Natural killer cell (primary cell): ENCODE data around the gene PCDH1. TPM values are rescaled to one million over a fixed set of nuclear protein-coding genes. Genes with fewer than 3 reads are reported as not detected.

Source experiments
- ATAC-seq, 3 donors: fragments of 150-1000 bp in 2 of 3; fragments of 200-7000 bp in 1 of 3; cut with Tn5 transposase; 1 replicate in 1 of 3; 2 replicates in 2 of 3; pipeline ENCODE4 v1.10.0; 2021; ENCODE audit warnings: mild to moderate bottlenecking in 2 of 3, moderate library complexity in 2 of 3
- DNase-seq, 2 donors: peaks; one replicate each; pipeline versions ENCODE4 v3.0.0 to v3.0.0-alpha.2; 2013 to 2021; ENCODE audit warnings: mixed read lengths in 1 of 2
- H3K27ac ChIP-seq: one replicate; pipeline ENCODE4 v1.5.1; 2013; ENCODE audit warnings: mild to moderate bottlenecking, low read length
- H3K27me3 ChIP-seq: one replicate; pipeline ENCODE4 v1.6.1; 2013; ENCODE audit warnings: low read length; ENCODE audit not compliant: control insufficient read depth, insufficient read depth
- H3K36me3 ChIP-seq: one replicate; pipeline ENCODE4 v1.6.1; 2013; ENCODE audit warnings: low read length; ENCODE audit not compliant: control insufficient read depth, insufficient read depth
- H3K4me1 ChIP-seq: one replicate; pipeline ENCODE4 v1.6.1; 2013; ENCODE audit warnings: low read length; ENCODE audit not compliant: control insufficient read depth, insufficient read depth
- H3K4me3 ChIP-seq: one replicate; pipeline ENCODE4 v1.5.1; 2013; ENCODE audit warnings: low read length
- H3K9me3 ChIP-seq: one replicate; pipeline ENCODE4 v1.6.1; 2013; ENCODE audit warnings: low read length; ENCODE audit not compliant: control insufficient read depth, insufficient read depth
- H3K27ac Mint-ChIP-seq, 2 donors: one replicate each; pipeline ENCODE4 v1.8.0; 2022; ENCODE audit warnings: mild to moderate bottlenecking in 2 of 2, mixed read lengths in 2 of 2, moderate library complexity in 1 of 2
- H3K27me3 Mint-ChIP-seq, 2 donors: one replicate each; pipeline ENCODE4 v1.8.0; 2022; ENCODE audit warnings: low read depth in 2 of 2, mixed read lengths in 2 of 2
- H3K36me3 Mint-ChIP-seq: one replicate; pipeline ENCODE4 v1.8.0; 2022; ENCODE audit warnings: mixed read lengths
- H3K4me1 Mint-ChIP-seq, 2 donors: one replicate each; pipeline ENCODE4 v1.8.0; 2022; ENCODE audit warnings: mixed read lengths in 2 of 2
- H3K4me3 Mint-ChIP-seq: one replicate; pipeline ENCODE4 v1.8.0; 2022; ENCODE audit warnings: mild to moderate bottlenecking, moderate library complexity, mixed read lengths
- H3K9me3 Mint-ChIP-seq, 2 donors: one replicate each; pipeline ENCODE4 v1.8.0; 2022; ENCODE audit warnings: mixed read lengths in 2 of 2
- WGBS: methylation state at CpG from one replicate; pipeline ENCODE4 v1.1.7; 2013; ENCODE audit warnings: missing lambda C conversion rate; ENCODE audit not compliant: insufficient coverage; 5-methylcytosine and 5-hydroxymethylcytosine counted together
- intact Hi-C: fragments of 100-400 bp; cut with micrococcal nuclease; formaldehyde crosslinking; loops from one replicate; pipeline ENCODE4 v1.14.2; 2022
- total RNA-seq, 4 donors: library from RNA; stranded (reverse); fragments of 120-200 nt in 1 of 4; gene quantifications; one replicate each; pipeline versions ENCODE4 v1.2.3 to v1.2.4, GENCODE V29; 2013 to 2022
- TF ChIP-seq, protein P1 (sequence below): fragments of 200-600 bp; IDR thresholded peaks from one replicate; pipeline ENCODE4 v1.8.0; 2022; ENCODE audit warnings: antibody characterized with exemption

PCDH1 gene
- total RNA-seq, 3 donors from 2014 or later (not counting 1 experiment from before 2014, with no cell fraction given): 19.2 to 39.2 (median 32.1) TPM

DNA sequence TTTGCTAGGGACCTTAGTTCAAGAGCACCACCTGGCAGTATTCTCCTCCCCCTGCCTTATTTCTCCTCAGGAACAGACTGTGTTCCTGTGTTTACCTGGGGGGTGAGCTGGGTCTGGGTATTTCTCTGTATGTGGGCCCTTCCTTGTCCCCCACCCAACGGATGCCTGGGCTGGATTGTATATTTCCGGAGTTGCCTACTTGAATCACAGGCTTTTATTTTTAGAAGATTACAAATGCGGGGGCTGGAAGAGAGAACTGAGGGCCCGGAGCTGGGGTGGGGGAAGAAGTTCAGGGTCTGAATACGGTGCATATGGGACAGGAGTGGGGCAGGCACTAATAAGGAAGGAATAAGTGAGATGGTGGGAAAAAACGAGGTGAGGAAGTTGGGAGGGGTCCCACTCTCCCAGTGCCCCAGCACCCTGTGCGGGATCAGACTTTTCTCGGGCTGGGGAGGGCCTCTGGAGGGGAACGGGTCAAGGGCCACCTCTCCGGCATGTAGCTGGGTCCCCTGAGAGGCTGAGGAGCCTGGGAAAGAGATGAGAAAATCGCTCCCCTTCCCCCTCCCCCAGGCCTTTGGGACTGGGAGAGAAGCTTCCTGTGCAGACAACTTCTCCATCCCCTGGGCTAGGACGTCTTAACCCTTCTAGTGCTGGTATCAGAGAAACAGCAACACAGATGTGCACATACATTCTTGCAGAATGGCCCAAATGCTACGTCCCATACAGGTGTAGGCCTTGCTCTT lies 42.1 kb downstream of the PCDH1 start:
- no peak for DNase-seq
- no peaks in the 10 kb centered on the region for H3K9me3 ChIP-seq
- no peaks in the 10 kb centered on the region for H3K36me3 Mint-ChIP-seq
- ATAC-seq: no peak
- H3K27me3 Mint-ChIP-seq: peaks cover 0 to 14% of the 10 kb centered on the region in 2 donors
- no peak overlapping the region for H3K4me3 ChIP-seq
- H3K36me3 ChIP-seq: no peaks in the 10 kb centered on the region
- peaks cover 5% of the 10 kb centered on the region for H3K4me1 ChIP-seq
- TF ChIP-seq, protein P1, sequence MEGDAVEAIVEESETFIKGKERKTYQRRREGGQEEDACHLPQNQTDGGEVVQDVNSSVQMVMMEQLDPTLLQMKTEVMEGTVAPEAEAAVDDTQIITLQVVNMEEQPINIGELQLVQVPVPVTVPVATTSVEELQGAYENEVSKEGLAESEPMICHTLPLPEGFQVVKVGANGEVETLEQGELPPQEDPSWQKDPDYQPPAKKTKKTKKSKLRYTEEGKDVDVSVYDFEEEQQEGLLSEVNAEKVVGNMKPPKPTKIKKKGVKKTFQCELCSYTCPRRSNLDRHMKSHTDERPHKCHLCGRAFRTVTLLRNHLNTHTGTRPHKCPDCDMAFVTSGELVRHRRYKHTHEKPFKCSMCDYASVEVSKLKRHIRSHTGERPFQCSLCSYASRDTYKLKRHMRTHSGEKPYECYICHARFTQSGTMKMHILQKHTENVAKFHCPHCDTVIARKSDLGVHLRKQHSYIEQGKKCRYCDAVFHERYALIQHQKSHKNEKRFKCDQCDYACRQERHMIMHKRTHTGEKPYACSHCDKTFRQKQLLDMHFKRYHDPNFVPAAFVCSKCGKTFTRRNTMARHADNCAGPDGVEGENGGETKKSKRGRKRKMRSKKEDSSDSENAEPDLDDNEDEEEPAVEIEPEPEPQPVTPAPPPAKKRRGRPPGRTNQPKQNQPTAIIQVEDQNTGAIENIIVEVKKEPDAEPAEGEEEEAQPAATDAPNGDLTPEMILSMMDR: no peak
- no peaks in the 10 kb centered on the region for H3K27me3 ChIP-seq
- no peak overlapping the region for H3K27ac ChIP-seq
- peak overlapping the region in 1 of 2 donors; percentile 30 for H3K27ac Mint-ChIP-seq
- 15% methylated on average over 13 of the region's 13 CpGs for WGBS
- H3K4me3 Mint-ChIP-seq: no peak overlapping the region
- H3K4me1 Mint-ChIP-seq: no peaks in the 10 kb centered on the region
- H3K9me3 Mint-ChIP-seq: no peaks in the 10 kb centered on the region
- intact Hi-C loops: no loop called here

DNA sequence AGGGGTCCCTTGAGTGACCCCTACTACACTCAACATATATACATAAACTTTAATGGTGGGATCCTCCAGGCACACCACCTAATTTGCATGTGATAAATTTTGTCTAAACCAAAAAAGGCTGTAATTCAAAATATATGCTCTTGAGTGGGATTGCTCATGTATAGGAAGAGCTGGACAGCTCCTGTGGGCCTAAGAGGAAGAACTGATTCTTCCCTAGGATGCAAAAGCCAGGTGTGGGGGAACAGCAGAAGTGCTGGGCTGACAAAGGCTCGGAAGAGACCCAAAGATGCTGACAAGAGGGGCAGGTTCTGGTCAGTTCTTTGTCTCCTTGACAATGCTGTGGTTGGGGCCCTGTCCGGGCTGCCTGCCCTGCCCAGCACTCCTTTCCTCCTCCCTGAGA lies 43.9 kb downstream of the PCDH1 start:
- Histone ChIP-seq H3K27me3 (no peaks in the 10 kb centered on the region), H3K27ac (no peak overlapping the region), H3K9me3 (no peaks in the 10 kb centered on the region), H3K4me1 (peaks cover 5% of the 10 kb centered on the region), H3K4me3 (no peak overlapping the region), H3K36me3 (no peaks in the 10 kb centered on the region)
- H3K9me3 Mint-ChIP-seq: no peaks in the 10 kb centered on the region
- intact Hi-C loops: no loop called here
- H3K36me3 Mint-ChIP-seq: no peaks in the 10 kb centered on the region
- H3K27me3 Mint-ChIP-seq: peaks cover 0 to 11% of the 10 kb centered on the region in 2 donors
- WGBS: 0% methylated on average over 2 of the region's 2 CpGs
- H3K4me1 Mint-ChIP-seq: no peaks in the 10 kb centered on the region
- H3K27ac Mint-ChIP-seq: no peak overlapping the region
- ATAC-seq: no peak
- no peak overlapping the region for H3K4me3 Mint-ChIP-seq
- TF ChIP-seq, protein P1: no peak
- DNase-seq: no peak

DNA sequence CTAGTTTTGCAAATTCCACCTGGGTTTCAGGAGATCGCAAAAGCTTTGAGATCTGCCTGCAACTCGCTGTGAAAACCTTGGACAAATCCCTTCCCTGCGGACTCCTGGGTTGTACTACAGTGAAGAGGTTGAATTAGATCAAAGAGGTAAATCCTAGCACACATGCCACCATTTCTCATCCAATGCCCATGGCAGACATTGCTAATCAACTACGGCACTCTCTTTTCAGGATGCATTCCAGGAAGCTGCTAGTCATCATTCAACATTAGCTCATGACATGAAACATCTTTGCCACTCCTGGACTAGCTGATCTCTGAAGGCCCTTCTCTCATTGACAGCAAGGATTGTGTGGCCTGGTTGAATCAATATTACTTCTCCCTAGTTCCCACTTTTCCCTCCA lies 46.1 kb downstream of the PCDH1 start:
- no peaks in the 10 kb centered on the region for H3K4me1 Mint-ChIP-seq
- H3K36me3 ChIP-seq: no peaks in the 10 kb centered on the region

More for the DNA sequence above, 46.1 kb downstream of the PCDH1 start:
- no peaks in the 10 kb centered on the region for H3K36me3 Mint-ChIP-seq
- Histone ChIP-seq H3K9me3 (no peaks in the 10 kb centered on the region), H3K27ac (no peak overlapping the region), H3K4me3 (no peak overlapping the region), H3K27me3 (no peaks in the 10 kb centered on the region), H3K4me1 (peaks cover 5% of the 10 kb centered on the region)
- 90% methylated on average over 4 of the region's 4 CpGs for WGBS
- DNase-seq: no peak
- H3K27ac Mint-ChIP-seq: no peak overlapping the region
- H3K9me3 Mint-ChIP-seq: no peaks in the 10 kb centered on the region
- peaks cover 0 to 11% of the 10 kb centered on the region in 2 donors for H3K27me3 Mint-ChIP-seq
- ATAC-seq: no peak
- no peak overlapping the region for H3K4me3 Mint-ChIP-seq
- TF ChIP-seq, protein P1: no peak
- intact Hi-C loops: no loop called here
